GM18502 (cell line): Measurements from ENCODE around the gene STARD8.
A peak's percentile ranks its signal among the peaks of the same experiment; 100 is the strongest.

ENCODE experiments used
- ATAC-seq: cut with Tn5 transposase; IDR thresholded peaks from one replicate; pipeline ENCODE4 v1.9.1; 2021; ENCODE audit warnings: mild to moderate bottlenecking; ENCODE audit not compliant: unreplicated experiment, poor library complexity

The STARD8 gene

DNA sequence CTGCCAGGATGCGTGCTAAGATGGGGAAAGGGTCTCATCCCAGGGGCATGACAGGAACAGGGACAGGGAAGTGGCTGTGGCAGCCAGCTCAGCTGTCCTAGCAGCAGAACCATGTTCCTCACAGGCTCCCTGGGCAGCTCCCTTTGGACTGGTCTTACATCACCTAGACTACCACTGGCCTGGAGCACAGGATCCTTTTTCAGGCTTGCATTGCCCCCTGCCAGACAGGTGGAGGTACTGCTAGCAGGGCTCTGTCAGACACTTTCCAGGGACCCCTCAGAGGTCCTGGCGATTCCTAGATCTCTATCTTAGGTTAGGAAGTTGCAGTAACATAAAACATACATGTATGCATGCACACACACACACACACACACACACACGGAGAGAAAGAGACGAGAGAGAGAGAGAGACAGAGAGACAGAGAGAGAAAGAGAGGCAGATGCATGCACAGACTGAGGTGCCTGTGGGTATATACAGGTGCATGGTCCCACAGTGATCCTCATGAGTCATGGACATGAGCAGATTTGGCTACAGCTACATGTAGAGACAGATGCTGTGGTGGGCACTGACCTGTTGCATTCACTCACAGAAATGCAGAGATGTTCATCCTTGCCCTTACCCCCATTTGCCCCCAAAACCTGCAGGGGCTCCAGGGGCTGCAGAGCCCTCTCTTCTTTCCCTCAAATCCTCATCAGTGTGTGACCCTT lies 63.6 kb downstream of the STARD8 start:
- ATAC-seq, result peak; percentile 77

DNA sequence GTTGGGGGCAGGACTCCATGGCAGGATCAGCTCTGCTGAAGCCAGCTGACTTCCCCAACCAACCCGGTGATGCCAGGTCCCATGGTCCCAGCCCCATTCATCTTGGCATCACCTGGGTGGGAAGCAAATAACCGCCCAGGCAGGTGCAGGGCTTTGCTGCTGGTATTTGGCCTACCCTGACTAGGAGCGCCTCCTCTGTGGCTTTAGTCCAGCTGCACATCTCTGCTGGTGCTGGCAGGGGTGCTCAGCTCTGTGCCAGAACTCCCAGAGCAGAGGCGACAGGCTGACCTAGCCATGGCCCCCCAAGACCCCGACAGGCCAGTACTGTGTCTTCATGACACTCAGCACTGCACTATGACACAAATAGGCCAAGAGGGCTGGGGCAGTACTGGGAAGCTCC lies 64.4 kb downstream of the STARD8 start:
- ATAC-seq, result no peak

DNA sequence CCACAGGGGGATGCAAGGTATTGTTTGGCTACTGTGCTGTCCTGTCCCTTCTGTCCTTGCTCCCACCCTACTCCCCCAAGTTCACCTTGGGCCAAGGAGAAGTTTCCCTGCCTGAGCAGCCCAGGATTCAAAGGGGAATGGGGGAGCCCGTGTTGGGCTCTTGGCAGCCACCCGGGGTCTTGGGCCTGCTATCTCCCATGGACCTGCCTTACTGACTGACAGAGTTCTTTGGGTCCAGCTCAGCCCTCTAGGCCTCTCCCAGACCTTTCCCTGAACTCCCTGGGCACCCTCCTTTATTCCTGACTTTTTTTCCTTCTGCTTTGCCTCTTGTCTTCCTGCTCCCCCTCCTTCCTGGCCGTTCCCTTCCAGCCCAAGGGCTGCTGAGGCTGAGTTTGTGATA lies 67.4 kb downstream of the STARD8 start:
- no peak for ATAC-seq

DNA sequence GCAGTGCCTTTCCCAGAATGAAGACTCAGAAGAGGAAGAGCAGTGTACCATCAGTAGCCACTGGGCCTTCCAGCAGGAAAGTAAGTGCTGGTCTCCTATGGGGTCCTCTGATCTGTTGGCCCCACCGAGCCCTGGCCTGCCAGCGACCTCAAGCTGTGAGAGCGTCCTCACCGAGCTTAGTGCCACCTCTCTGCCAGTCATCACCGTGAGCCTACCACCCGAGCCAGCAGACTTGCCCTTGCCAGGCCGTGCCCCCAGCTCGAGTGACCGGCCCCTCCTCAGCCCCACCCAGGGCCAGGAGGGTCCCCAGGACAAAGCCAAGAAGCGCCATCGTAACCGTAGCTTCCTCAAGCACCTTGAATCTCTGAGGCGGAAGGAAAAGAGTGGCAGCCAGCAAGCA lies 69.7 kb downstream of the STARD8 start:
- no peak for ATAC-seq

DNA sequence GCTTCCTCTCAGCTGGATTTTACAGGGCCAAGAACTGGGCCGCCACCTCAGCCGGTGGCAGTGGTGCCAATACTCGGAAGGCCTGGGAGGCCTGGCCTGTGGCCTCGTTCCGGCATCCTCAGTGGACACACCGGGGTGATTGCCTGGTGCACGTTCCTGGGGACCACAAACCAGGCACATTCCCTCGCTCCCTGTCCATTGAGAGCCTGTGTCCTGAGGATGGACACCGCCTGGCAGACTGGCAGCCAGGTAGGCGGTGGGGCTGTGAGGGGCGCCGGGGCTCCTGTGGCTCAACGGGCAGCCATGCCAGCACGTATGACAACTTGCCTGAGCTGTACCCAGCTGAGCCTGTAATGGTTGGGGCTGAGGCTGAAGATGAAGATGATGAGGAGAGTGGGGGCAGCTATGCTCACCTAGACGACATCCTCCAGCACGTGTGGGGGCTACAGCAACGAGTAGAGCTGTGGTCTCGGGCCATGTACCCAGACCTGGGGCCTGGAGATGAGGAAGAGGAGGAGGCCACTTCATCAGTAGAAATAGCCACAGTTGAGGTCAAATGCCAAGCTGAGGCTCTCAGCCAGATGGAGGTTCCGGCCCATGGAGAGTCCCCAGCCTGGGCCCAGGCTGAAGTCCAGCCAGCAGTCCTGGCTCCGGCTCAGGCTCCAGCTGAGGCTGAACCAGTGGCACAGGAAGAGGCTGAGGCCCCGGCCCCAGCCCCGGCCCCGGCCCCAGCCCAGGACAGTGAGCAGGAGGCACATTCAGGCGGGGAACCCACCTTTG lies 70.4 kb downstream of the STARD8 start:
- no peak for ATAC-seq

DNA sequence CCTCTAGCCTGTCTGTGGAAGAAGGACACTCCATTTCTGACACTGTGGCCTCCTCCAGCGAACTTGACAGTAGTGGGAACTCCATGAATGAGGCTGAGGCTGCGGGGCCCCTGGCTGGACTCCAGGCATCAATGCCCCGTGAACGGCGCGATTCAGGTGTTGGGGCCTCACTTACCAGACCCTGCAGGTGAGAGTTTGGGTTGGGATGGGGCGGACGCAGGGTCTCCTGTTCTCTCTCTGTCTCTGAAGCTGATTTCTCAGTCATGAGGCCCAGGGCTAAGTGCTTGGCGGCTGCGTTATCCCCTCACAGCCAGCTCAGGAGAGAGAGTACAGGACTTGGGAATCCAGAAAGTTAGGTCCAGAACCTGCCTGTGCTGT lies 71.0 kb downstream of the STARD8 start:
- no peak for ATAC-seq

DNA sequence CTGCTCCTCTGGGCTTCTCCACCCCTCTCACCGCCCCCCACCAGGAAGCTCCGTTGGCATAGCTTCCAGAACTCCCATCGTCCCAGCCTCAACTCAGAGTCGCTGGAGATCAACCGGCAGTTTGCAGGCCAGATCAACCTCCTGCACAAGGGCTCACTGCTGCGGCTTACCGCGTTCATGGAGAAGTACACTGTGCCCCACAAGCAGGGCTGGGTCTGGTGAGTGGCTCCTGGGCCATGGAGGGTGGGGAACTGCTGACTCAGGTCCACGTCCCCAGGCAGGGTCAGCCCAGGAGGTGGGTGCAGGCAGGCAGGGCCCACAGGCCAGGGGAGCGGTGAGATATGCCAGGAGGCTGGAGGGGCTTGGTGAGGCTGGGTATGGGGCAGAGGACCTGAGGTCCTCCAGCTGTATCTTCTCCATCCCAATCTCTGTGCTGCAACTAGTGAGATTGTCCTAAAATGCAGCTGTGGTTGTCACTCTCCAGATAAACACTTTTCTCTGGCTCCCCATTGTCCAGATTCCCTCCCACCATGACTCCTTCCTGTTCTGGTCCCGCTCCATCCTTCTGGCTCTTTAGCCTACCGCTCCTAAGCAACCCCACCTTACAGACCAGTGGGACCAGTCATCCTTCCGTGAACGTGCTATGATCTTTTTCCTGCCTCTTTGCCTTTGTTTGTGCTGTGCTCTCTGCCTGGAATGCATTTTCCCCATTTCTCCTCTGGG lies 71.9 kb downstream of the STARD8 start:
- no peak for ATAC-seq

DNA sequence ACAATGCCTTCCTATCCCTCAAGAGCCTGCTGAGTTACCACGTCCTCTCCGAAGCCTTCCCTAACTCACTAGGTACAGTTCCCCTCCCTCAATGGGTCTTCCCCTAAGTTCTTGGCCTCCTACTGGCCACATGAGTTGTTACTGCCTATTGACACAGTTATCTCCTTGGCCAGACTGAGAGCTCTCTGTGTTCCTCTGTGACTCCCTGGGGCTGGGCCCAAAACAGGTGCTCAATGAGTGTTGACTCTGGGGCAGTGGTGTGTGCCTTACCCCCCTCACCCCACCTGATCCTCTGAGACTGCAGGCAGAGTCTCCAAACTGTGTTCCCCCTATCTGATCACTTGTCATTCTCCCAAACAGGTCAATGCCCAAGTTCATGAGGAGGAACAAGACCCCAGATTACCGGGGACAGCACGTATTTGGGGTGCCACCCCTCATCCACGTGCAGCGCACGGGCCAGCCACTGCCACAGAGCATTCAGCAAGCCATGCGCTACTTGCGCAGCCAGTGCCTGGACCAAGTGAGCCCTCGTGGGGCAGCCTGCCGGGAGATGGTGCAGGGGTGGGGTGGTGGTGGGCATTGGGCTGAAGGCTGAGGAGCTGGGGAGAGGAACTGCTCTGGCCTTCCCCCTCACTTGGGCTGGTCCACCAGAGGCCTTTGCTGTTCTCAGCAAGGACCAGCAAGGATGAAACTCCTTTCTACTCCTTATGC lies 72.6 kb downstream of the STARD8 start:
- ATAC-seq, result no peak

DNA sequence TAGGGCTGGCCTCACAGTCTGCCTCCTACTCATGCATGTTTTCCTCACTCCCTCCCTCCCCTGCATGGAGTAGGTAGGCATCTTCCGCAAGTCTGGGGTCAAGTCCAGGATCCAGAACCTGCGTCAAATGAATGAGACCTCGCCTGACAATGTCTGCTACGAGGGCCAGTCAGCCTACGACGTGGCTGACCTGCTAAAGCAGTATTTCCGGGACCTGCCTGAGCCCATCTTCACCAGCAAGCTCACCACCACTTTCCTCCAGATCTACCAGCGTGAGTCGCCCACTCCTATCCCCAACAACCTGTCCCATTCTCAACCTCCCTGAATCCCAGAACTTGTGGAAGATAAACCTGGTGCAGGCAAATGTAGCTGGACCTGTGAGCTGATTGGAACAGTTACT lies 73.4 kb downstream of the STARD8 start:
- no peak for ATAC-seq

DNA sequence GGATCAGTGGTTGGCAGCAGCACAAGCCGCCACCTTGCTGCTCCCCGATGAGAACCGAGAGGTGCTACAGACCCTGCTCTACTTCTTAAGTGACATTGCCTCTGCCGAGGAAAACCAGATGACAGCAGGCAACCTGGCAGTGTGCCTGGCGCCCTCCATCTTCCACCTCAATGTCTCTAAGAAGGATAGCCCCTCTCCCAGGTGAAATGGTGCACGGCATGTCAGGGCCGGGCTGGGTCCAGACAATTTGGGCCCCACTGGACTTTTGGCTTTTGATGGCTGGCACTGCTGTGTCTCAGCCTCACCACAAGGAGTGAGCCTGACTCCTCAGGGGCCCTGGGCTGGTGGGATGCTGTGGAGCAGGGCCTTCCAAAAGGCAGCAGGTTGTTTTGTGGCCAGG lies 74.1 kb downstream of the STARD8 start:
- no peak for ATAC-seq

DNA sequence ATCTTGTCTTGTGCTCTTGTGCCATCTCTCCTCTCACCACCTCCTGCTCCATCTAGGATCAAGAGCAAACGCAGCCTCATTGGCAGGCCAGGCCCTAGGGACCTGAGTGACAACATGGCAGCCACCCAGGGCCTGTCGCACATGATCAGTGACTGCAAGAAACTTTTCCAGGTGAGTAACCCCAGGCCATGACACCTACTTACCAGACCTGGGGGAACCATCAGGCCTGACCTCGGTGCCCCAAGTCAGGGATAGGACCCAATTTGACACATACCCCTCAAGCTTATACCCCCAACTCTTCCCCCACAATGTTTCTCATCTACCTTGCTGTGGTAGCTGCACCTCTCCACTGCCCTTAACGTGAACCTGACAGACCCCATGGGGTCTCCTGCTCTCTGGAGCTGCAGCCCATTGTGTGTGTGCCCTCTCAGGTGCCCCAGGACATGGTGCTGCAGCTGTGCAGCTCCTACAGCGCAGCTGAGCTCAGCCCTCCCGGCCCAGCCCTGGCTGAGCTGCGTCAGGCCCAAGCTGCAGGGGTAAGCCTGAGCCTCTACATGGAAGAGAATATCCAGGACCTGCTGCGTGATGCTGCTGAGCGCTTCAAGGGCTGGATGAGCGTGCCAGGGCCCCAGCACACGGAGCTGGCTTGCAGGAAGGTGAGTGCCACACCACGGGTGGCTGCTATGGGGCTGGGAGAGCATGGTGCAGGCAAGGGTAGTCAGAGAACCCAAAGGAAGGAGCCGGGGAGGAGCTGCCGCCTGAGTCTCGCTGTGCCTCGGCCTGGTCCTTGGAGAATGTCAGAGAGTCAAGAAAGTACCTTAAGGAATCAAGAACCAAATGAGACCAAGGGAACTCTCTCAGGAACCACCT lies 74.8 kb downstream of the STARD8 start:
- no peak for ATAC-seq

DNA sequence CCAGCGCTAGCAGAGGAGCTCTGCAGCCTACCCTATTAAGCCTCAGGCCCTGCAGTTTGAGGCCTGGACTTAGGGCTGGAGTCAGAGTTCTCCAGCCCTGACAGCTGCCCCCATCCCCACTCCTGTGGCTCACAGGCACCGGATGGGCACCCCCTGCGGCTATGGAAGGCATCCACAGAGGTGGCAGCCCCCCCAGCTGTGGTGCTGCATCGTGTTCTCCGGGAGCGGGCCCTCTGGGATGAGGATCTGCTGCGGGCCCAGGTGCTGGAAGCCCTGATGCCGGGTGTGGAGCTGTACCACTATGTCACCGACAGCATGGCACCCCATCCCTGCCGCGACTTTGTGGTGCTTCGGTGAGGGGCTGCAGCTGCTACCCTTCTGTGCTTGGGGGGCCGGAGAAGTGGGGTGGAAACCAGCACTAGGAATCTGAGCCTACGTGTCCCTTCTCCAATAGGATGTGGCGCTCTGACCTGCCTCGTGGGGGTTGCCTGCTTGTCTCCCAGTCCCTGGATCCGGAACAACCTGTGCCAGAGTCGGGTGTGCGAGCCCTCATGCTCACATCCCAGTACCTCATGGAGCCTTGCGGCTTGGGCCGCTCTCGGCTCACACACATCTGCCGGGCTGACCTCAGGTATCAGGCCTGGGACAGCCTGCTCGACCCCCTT lies 76.2 kb downstream of the STARD8 start:
- ATAC-seq, result no peak

DNA sequence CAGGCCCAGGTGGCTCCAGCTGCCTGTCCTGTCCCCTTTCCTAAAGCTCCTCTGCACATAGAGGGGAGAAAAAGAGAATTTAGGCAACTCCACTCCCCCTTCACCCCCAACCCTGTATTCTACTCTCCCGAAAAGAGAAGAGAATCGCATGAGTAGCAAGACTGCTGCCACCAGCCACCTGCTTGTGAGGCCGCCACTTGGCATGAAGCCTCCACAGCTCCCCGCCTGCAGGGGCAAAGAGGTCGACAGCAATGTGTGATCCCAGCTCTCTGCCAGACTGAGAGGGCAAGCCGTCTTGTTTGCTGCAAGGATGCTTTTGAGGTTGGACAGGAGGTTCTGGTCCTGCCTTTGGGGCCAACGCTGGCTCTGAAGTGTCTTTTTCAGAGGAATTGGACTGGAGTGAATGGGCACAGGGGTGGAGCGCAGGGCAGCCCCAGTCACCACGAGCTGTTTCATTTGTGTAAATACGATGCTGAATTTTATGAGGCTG lies 77.1 kb downstream of the STARD8 start:
- no peak for ATAC-seq

DNA sequence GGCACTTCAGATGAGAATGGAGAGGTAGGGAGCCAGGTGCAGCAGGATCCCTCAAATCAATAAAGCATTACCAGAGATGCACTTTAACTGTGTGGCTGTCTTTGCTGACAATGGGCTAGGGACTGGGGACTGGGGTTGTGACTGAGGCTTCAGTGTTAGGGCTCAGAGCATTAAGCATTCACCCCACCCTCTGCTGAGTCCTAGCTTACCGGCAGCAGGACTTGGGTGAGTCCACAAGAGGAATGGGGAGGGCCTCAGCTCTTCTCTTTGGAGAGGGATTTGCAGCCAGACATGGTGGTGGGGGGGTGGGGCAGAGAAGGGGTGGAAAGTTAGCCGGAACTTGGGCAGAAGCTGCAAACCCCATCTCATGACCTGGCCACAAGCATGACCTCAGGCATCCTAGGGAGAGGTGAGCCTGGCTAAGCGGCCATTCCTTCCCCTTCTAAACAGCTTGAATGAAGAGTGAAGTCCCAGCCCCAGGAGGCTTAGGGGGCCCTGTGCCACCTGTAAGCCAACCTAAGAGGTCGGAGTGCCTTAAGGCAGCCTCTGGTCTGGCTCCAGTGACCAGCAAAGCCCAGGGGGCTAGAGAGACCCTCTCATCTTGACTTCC lies 78.4 kb downstream of the STARD8 start:
- ATAC-seq, result no peak

DNA sequence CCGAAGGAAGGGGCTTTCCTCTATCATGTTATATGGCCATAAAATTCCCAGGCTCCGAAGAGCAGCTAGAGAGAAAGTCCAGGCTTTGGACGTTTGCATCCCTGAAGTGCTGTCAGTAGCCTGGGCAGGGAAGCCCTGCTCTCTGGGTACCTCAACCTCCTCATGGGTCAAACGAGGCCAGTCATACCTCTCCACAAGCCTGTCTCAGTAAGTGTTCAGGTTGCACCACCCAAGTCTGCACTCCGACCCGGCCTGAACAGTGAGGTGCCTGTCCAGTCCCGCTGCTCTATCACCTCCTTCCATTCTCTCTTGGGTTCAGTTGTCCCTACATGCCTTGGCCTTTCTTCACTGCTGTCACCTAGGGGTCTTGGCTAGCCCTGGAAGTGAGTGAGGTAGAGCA lies 78.9 kb downstream of the STARD8 start:
- no peak for ATAC-seq

DNA sequence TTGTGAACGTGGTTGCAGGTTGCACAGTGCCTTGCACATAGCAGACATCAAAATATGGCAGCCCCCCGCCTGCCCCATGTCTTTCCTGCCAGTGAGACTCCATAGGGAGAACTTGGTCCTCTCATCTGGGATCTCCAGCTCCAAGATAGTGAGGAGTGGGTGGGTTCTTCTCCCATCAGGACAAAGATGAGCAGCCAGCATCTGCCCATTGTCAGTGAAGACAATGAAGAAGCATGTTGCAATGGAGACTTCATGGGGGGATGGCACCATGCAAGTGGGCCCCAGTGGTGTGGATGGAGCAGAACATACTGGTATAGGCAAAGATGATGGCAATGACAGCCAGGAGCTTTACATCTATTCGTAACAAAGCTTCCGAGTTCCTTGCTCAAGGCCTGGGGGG lies 80.2 kb downstream of the STARD8 start:
- ATAC-seq, result no peak

DNA sequence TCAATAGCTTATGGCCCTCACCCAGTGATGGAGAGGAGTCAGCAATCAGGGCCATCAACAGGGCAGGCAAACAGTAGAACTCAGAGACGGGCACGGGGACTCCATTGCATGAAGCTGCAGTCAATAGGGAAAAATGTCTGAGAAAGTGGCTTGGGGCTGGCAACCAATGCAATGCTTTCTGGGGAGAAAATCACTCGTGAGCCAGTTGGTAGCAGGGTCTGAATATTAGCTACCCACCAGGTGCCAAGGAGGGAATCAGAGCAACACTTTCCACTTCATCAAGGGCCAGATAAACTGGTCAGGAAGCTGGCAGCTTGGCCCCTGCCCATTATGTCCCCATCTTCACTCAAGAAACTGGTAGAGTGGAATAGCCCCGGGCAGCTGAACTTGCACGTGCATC lies 80.7 kb downstream of the STARD8 start:
- ATAC-seq, result no peak

DNA sequence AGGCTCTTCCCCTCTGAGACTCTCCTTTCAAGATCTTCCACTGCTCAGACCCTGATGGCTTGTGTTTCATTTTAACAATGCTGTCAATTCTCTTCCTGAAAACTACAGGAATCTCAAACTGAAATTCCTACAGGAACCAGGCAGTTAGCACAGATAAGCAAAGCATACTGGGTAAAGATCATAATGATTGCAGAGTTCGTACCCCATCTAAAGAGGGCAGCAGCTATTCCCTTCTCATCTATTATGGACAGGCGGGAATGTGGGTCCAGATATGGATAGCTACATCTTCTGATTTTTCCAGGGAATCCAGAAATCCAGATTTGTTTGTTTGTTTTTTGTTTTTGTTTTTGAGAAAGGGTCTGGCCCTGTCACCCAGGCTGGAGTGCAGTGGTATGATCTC lies 83.8 kb downstream of the STARD8 start:
- no peak for ATAC-seq
